A549 (cell line): ENCODE data around the gene PLPPR3.

Experiments used
- CEBPB ChIP-seq, 2 experiments: fragments of >200 bp in 1 of 2; sonication (Bioruptor Twin) in 1 of 2; formaldehyde crosslinking in 1 of 2; IDR thresholded peaks; 2 replicates each; pipeline ENCODE4 v1.6.1; 2012 to 2016
- CHD2 ChIP-seq: fragments of 150-350 bp; IDR thresholded peaks from 2 replicates; pipeline ENCODE4 v1.6.1; 2014; ENCODE audit warnings: low read length; ENCODE audit not compliant: partially characterized antibody
- EP300 ChIP-seq, 2 experiments: fragments of >200 bp; sonication (Bioruptor Twin); formaldehyde crosslinking; IDR thresholded peaks; 2 replicates in 1 of 2; 3 replicates in 1 of 2; pipeline ENCODE4 v1.6.1; 2016 to 2017
- HOXA7 ChIP-seq: fragments of 250-450 bp; sonication (Bioruptor Pico); IDR thresholded peaks from 2 replicates; pipeline ENCODE4 v1.5.0; 2020; ENCODE audit warnings: mild to moderate bottlenecking, moderate library complexity
- HOXB5 ChIP-seq: fragments of 250-450 bp; sonication (Bioruptor Pico); IDR thresholded peaks from 2 replicates; pipeline ENCODE4 v1.5.0; 2020; ENCODE audit warnings: mild to moderate bottlenecking, moderate library complexity
- JUN ChIP-seq, 2 experiments: fragments of >200 bp; sonication (Bioruptor Twin); formaldehyde crosslinking; IDR thresholded peaks; 2 replicates in 1 of 2; 3 replicates in 1 of 2; pipeline ENCODE4 v1.6.1; 2016 to 2017
- RAD21 ChIP-seq, 2 experiments: fragments of >200 bp in 1 of 2; sonication (Bioruptor Twin) in 1 of 2; formaldehyde crosslinking in 1 of 2; IDR thresholded peaks in 1 of 2; conservative IDR thresholded peaks in 1 of 2; 2 replicates in 1 of 2; 3 replicates in 1 of 2; pipeline ENCODE4 v1.6.1; 2012 to 2018; ENCODE audit warnings: inconsistent platforms in 1 of 2
- ZFP36 ChIP-seq: fragments of 450-650 bp; IDR thresholded peaks from 2 replicates; pipeline ENCODE4 v1.6.1; 2014; ENCODE audit warnings: borderline replicate concordance; ENCODE audit not compliant: partially characterized antibody
- TF ChIP-seq, protein P1 (sequence below): fragments of 450-650 bp; IDR thresholded peaks from 2 replicates; pipeline ENCODE4 v1.6.1; 2014; ENCODE audit warnings: antibody characterized with exemption
- TF ChIP-seq, protein P2 (sequence below): fragments of >200 bp; sonication (Bioruptor Twin); formaldehyde crosslinking; IDR thresholded peaks from 3 replicates; pipeline ENCODE4 v1.5.1; 2016

GRCh38 chr19:793806-794205 lies 27.9 kb downstream of the PLPPR3 start:
- TF ChIP-seq RAD21 (conservative IDR thresholded peaks at IDR 0.05 in 1 of 2, IDR thresholded peaks at IDR 0.05 in 1 of 2) = no peak
- TF ChIP-seq, protein P1, sequence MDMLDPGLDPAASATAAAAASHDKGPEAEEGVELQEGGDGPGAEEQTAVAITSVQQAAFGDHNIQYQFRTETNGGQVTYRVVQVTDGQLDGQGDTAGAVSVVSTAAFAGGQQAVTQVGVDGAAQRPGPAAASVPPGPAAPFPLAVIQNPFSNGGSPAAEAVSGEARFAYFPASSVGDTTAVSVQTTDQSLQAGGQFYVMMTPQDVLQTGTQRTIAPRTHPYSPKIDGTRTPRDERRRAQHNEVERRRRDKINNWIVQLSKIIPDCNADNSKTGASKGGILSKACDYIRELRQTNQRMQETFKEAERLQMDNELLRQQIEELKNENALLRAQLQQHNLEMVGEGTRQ = no peak
- TF ChIP-seq, protein P2, sequence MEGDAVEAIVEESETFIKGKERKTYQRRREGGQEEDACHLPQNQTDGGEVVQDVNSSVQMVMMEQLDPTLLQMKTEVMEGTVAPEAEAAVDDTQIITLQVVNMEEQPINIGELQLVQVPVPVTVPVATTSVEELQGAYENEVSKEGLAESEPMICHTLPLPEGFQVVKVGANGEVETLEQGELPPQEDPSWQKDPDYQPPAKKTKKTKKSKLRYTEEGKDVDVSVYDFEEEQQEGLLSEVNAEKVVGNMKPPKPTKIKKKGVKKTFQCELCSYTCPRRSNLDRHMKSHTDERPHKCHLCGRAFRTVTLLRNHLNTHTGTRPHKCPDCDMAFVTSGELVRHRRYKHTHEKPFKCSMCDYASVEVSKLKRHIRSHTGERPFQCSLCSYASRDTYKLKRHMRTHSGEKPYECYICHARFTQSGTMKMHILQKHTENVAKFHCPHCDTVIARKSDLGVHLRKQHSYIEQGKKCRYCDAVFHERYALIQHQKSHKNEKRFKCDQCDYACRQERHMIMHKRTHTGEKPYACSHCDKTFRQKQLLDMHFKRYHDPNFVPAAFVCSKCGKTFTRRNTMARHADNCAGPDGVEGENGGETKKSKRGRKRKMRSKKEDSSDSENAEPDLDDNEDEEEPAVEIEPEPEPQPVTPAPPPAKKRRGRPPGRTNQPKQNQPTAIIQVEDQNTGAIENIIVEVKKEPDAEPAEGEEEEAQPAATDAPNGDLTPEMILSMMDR = no peak
- no peak for TF ChIP-seq HOXB5 (CRISPR knock-in tag)
- no peak for TF ChIP-seq HOXA7 (CRISPR knock-in tag)
- TF ChIP-seq CEBPB (IDR thresholded peaks at IDR 0.05) = no peak
- no peak for TF ChIP-seq JUN (IDR thresholded peaks at IDR 0.05)
- no peak for TF ChIP-seq CHD2
- TF ChIP-seq EP300 (IDR thresholded peaks at IDR 0.05) = no peak
- no peak for TF ChIP-seq ZFP36
